Activated T-cell treated with anti-CD3 and anti-CD28 coated beads for 1 hour (primary cell): Measurements from ENCODE around the gene MAGI1.
"Not testable (repeated sequence)": the region's sequence is repeated elsewhere in the genome, so short reads cannot be mapped to it uniquely, and the experiment has no call there.

ENCODE experiments used
- DNase-seq: peaks from one replicate; pipeline ENCODE4 v3.0.0-alpha.2; 2020; ENCODE audit warnings: low read depth

MAGI1 gene

DNA sequence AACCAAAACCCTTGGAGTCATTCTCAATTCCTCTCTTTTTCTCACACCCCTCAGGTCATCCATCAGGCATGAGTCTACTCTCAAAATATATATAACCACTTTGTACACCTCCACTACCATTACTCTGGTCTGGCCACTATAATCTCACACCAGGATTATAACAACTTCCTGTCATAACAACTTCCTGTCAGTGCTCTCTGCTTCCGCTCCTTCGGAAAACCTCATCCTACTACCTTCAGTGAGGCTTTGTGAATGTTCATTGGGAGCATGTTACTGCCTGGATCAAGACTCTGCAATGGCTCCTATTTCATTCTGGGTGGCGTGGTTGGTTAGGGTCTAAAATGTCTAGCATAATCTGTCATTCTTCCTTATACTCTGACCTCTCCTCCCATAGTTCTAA is 447.4 kb downstream of the MAGI1 start:
- no peak for DNase-seq

DNA sequence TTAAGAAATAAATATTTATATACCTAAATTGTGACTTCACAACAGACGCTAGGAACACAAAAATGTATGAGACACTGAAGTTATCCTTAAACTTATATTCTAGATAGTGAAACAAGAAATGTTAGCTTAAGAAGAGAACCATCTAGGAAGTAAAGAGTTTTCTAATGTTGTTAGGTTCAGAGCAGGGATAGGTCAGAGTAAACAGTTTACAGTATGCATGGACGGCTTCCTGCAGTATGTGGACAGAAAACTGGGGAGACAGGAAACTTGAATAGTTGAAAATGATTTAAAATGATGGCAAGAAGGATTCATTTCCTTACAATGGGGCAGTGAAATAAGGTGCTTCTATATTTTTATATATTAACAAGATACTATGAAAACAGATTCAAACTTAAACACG is 449.8 kb downstream of the MAGI1 start:
- no peak for DNase-seq

DNA sequence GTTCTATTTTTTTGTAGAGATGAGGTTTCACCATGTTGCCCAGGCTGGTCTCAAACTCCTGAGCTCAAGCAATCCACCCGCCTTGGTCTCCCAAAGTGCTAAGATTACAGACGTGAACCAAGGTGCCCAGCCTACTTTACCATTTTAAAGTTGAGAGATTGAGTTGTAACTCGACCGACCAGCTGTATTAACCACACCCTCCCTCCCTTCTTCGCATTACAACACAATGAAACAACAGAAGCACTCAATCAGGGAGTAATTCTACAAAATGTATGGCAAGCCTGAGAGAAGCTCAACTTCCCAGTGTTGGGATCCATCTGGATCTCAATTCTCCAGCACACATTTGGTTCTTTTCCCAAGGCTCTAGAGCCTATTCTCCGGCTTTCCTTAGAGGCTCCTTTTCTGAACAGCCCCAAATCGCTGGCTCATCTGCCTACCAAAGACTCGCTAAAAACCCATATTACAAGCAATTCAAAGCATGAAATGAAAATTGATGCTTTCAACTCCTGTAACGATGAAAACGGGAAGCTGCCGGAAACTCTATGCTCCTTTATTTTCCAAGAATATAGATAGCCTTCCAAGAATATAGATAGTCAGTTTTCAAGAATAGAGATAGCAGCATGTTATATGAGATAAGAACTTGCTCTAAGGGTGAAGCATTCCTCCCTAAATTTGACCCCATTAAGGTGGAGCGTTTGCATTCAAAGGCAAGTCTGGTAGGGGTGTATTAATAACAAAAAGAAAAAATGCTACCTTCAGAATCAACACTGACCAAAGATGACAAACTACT is 450.9 kb downstream of the MAGI1 start:
- DNase-seq = no peak

DNA sequence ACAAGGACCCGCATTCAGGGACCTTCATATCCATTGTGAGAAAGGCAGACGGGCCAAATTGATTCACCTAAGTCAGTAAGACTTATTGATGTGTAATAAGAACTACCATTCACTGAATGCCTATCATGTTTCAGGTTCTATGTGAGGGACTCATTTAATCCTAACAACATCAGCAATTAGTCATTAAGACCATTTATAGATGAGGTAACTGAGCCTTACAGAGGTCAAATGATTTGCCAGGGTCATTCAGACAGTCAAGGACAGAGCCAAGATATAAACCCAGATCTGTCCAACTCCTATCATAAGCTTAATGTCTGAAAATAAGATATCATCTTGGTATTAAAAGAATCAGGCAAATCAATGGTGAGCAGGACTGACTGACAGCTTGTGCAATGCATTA is 453.8 kb downstream of the MAGI1 start:
- DNase-seq = no peak

DNA sequence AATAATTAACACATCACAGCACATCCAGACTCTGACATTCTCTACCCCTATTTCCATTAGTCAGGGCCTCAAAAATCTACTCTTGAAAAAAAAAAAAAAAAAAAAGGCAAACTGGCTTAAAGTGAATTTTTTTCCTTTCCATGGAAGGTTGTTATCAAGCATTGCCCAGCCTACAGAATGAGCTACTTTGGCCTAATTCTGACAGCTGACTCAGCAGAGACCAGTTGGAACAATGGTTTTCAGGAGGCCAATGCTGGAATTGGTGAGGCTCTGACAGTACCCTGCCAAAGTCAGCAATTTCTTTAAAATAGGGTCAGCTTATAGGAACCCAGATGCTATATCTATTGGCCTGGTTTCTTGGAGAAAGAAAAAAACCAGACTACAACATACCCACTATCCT is 454.7 kb downstream of the MAGI1 start:
- DNase-seq = no peak

DNA sequence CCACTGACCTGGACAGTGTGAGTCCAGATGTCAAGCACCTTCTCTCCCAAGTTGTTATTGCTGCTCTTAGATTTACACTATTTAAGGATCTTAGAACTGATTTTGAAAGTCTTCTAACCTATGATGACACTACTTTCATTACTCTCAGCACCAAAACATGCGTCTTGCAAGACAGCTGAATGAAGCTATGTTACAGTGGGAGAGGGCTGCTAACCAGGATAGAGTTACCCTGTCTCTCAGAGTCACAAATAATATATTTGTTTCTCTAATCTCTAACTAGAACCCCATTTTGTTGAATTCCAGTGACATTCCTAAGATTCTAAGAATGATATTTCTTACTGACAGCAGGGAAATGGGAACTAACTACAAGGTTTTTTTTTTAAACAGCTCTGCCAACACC is 455.5 kb downstream of the MAGI1 start:
- no peak for DNase-seq

DNA sequence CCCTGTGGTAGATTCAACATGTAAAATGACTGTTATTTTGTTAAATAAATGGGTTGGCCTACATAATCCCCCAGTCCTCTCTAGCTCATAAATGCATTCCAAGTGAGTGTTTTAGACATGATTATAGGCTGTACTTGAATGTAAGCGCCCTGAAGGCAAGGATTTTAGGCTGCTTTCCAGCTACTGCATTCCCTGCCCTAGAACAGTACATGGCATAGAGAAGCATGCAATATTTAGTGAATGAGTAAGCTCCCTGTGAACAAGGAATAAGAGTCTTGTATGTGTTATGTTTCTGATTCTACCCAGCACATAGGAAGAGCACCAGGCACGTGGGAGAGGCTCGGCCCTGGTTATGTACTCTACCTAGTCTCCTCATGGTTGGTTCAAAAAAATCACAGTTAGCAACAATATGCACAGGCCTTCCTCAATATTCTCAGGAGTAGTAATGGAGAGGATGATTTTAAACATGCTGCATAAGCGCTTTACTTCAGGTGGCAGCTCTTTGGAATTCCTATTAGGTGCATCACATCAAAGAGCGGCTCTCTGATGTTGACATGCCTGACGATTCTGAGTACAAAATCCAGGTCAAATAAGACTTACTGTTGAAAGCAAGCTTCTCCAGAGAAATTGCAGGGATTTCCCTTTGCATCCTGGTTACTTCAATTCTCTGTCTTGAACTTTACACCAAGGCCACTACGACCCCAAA is 456.6 kb downstream of the MAGI1 start:
- DNase-seq = no peak

DNA sequence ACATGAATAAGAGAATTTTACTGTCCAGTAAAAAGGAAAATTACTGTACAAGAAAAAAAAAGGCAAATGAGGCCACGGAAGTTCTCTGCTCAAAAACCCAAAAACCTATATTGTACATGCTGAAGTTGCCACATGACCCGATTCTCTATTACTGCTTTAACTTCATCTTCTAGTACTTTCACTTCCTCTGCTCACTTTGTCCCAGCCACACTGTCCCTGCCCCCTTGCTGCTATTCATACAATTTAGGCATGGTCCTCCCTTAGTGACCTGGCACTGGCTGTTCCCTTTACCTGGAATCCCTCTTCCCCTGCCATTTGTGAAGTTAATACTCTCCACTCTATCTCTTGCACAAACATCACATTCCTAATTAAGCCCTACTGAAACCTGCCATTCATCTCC is 457.4 kb downstream of the MAGI1 start:
- no peak for DNase-seq

DNA sequence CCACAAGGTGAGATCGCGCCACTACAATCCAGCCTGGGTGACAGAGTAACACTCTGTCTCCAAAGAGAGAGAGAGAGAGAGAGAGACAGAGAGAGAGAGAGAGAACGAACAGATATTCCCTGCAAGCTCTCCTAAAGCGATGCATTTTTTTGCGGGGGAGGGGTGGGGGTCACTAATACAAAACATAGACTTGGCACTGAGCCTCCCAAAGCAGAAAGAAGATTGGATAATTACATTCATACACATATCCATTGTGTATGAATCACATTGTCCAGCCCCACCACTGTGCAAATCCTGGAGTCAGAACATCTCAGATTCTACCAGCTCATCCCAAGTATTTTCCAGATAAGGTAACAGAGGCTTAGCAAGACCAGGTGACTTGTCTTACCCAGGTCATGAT is 459.9 kb downstream of the MAGI1 start:
- DNase-seq = no peak

DNA sequence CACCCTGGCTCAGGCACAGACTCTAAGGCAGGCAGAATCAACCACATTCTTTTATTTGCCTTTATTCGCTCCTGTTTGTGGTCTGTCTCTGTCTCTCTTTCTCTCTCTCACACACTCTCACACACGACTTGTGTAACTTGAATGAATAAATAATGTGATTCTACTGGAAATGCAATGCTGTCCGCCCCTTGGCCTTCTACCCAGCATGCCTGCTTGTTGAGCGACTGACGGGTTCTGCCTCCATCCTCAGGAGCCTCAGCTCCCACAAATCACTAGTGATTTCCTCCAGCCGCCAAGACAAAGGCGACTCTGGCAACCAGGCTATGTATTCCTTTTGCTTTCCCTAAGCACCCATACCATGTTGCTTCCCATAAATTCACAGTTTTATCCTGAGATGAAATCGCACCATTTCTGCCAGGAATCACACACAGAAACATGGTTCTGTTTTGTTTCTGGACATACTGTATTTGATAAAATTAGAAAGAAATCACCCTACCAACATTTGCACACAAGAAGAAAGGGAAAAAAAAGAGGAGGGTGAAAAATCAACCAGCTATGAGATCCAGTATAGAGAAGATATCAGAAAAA is 460.8 kb downstream of the MAGI1 start:
- DNase-seq = no peak

DNA sequence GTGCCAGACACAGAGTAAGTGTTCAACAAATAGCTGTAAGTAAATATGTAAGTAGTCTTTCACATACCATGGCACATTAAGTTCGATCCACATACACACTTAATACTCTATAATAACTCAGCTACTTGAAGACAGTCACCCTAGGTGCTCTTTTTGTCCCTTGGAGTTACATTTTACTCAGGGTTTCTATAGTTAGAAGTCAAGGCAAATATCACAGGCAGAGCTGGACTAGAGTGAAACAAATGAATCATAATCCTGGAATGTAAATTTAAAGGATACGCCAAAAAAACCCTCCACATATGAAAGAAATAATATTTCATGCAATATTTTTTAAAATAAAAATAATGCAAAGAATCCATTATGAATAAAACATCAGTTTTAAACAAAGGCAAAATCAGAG is 461.8 kb downstream of the MAGI1 start:
- no peak for DNase-seq

DNA sequence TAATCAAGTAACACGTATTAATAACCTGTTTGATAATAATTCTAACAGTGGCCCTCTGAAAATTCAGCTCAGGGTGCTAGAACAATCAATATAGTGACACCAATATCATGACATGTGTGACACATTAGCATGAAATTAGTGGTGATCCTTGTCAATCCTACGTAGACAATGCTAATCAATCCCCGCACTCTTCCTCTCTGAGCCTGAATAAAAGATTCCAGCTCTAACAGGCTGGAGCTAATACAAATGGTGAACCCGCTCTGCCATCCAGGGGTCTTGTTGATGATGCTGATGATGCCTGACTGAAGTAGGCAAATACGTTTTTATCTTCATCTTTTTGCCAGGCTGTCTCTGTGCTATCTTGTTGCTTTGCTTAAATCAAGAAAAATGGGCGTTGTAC is 462.5 kb downstream of the MAGI1 start:
- DNase-seq = no peak

DNA sequence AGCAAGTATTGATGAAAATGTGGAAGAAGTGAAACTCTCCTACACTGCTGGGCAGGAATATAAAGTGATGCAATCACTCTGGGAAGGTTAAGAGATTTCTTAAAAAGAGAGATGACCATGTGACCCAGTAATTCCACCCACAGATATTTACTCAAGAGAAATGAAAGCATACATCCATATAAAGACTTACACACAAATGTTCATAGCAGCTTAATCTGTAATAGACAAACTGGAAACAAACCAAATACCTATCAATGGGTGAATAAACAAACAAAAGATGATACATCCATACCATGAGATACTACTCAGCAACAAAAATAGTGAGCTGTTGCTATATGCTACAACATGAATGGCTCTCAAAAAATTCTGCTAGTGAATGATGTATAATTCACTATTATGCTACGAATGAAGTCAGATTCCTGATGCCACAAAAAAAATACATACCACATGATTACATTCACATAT is 463.3 kb downstream of the MAGI1 start:
- no peak for DNase-seq

DNA sequence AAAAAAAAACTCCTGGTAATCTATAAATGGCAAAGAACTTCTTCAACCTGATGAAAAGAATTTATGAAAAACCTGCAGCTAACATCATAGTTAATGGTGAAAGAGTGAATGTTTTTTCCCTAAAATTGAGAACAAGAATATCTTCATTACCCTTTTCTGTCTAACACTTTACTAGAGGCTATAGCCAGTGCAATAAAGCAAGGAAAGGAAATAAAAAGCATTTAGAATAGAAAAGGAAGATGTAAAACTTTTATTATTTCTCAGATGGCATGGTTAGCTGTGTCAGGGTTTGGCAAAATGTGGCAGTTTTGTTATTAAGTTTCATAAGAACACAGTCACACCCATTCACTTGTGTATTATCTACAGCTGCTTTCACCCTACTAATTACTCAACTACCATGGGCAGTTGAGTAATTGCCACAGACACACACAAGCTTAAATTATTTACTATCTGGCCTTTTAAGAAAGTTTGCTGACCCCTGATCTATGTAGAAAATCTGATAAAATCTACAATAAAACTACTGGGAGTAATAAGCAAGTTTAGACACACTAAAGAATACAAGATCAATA is 465.1 kb downstream of the MAGI1 start:
- no peak for DNase-seq

DNA sequence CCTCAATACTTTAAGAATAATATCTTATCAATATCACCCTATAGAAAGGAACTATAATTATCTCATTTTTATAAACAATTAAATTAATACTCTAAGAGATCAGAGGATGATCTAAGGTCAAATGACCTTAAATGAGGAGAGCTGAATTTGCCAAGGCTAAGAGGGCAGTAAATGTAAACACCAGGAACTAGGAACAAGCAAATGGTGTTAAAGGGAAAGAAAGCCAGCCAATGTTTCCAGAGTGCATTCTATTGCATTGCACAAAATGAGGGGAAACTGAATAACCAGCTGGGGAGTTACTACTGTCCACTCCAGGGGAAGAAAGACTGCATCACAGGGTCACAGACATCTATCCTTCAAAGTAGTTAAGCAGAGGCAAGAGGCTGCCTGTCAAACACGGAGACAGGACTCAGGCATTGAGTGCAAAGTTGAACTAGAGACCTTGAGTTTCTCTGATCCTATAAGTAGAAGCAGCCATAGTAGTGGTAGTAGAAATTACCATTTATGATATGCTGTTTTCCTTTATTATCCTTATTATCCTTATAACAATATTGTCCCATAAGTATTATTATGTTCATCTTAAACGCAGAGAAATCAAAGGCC is 466.4 kb downstream of the MAGI1 start:
- no peak for DNase-seq

DNA sequence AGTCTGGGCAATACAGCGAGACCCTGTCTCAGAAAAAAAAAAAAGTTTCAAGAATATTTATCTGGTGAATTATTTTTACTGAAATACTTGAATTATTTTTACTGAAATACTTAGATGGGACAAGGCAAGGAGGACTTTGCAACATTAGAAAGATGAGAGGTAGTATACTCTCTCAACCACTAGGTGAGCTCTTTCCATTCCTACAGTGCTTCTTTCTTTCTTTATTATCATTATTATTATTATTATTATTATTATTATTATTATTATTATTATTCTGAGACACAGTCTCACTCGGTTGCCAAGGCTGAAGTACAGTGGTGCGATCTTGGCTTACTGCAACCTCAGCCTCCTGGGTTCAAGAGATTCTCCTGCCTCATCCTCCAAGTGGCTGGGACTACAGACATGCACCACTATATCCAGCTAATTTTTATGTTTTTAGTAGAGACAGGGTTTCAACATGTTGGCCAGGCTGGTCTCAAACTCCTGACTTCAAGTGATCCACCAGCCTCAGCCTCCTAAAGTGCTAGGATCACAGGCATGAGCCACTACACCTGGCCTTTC is 468.8 kb downstream of the MAGI1 start:
- DNase-seq = no peak

DNA sequence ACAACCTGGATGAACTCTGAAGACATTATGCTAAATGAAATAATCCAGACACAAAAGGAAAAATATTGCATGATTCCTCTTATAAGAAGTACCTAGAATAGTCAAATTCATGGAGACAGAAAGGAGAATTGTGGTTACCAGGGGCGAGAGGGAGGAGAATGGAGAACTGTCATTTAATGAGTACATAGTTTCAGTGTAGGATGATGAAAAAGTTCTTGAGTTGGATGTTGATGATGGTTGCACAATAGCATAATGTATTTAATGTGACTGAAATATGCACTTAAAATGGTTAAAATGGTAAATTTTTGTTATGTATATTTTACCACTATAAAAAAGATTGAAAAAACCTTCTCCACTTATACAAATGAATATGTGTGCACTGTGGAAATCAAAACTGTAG is 469.6 kb downstream of the MAGI1 start:
- no peak for DNase-seq

DNA sequence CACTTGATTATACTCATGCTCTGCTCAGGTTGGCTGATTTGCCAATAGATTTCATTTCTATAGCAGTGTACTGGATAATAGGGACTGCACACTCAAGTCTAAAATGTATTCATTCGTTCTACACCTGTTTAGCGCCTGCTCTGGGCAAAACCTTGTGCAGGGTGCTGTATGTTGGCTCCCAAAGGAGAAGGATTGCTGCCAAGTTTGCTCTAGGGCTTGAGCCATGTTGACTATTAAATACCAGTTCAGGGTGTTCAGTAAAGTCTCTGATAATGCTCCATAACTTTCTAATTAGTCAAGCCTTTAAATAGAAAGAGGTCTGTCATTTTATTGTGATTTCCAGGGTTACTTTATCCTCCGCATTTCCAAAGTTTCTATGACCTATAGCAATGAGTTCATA is 470.2 kb downstream of the MAGI1 start:
- no peak for DNase-seq

DNA sequence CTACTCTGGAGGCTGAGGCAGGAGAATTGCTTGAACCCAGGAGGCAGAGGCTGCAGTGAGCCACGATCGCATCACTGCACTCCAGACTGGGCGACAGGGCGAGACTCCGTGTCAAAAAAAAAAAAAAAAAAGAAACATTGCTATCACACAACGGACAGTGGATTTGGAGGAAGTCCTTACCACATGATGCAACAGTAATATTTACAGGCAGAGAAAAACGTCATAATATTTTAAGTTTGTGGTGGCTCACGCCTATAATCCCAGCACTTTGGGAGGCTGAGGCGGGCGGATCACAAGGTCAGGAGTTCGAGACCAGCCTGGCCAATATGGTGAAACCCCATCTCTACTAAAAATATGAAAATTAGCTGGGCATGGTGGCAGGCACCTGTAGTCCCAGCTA is 473.0 kb downstream of the MAGI1 start:
- not testable (repeated sequence) for DNase-seq

DNA sequence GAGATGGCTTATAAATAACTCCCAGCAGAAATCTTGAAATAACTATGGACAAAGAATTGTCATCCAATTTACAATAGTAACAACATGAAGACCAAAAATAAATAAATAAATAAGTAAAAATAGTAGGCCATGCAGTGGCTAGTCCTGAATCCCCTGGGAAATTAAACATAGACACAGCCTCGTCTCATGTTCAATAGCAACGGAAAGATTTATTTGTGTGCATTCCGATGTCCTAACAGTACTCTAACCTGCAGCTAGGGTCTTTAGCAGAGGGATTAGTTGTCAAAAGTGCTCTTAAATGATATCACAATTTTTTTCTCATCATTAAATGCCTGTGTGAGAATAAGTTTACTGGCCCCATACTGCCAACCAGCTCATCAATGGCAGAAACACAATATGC is 474.2 kb downstream of the MAGI1 start:
- DNase-seq = no peak

DNA sequence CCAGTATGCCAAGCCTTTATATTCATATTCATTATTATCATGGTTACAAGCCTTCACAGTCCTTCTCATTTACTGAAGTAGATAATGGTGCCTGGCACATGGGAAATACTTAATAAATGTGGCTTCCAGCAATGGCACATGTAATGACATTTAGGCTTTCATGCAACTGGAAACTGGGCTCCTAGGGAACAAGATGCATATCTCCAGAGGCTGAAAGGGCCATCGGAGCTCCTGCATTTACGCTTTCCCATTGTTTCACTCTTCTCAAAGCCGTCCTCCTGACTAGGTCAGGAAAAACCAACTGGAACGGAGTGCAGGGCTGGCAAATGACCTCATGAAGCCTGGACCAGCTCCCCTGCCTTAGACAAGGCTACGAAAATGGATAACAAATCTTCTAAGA is 474.9 kb downstream of the MAGI1 start:
- DNase-seq = no peak

DNA sequence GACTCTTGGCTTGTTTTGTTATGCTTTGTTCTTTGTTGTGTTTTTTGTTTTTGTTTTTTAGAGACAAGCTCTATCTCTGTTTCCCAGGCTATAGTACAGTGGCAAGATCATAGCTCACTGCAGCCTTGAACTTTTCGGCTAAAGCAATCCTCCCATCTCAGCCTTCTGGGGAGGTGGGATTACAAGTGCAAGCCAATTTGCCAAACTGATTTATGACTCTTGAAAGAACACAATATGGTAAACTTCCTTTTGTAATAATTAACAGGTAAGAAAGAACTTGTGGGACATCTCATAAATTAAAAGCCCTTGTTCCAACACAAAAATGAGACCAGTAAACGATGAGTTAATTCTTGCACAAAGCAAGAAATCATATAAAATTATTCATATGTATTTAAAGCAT is 476.3 kb downstream of the MAGI1 start:
- DNase-seq = no peak
